SK-N-SH treated with all-trans-retinoic acid at 6 μM for 48 hours (cell line): ENCODE results near the gene GJA9.

Experiments used
- ATAC-seq: fragments of 200-7000 bp; cut with Tn5 transposase; 3 replicates; pipeline ENCODE4 v1.9.1; 2020; ENCODE audit warnings: mild to moderate bottlenecking, moderate library complexity
- BACH2 ChIP-seq: fragments of 250-450 bp; sonication (Bioruptor Pico); IDR thresholded peaks from 2 replicates; pipeline ENCODE4 v1.9.0; 2021; ENCODE audit warnings: mild to moderate bottlenecking, borderline replicate concordance
- CREB5 ChIP-seq: fragments of 250-450 bp; sonication (Bioruptor Pico); IDR thresholded peaks from 2 replicates; pipeline ENCODE4 v1.5.1; 2020; ENCODE audit warnings: low read depth, mild to moderate bottlenecking, moderate library complexity
- CSDC2 ChIP-seq: fragments of 250-450 bp; sonication (Bioruptor Pico); IDR thresholded peaks from 2 replicates; pipeline ENCODE4 v1.5.0; 2020; ENCODE audit warnings: mild to moderate bottlenecking, moderate library complexity
- CSRNP3 ChIP-seq: fragments of 250-450 bp; sonication (Bioruptor Pico); IDR thresholded peaks from 2 replicates; pipeline ENCODE4 v1.5.1; 2021; ENCODE audit warnings: mild to moderate bottlenecking, moderate library complexity
- ESRRG ChIP-seq: fragments of 250-450 bp; sonication (Bioruptor Pico); IDR thresholded peaks from 2 replicates; pipeline ENCODE4 v1.6.1; 2021; ENCODE audit warnings: mild to moderate bottlenecking
- GLIS3 ChIP-seq: fragments of 250-450 bp; sonication (Bioruptor Pico); IDR thresholded peaks from 2 replicates; pipeline ENCODE4 v1.5.0; 2020; ENCODE audit warnings: mild to moderate bottlenecking, moderate library complexity
- PATZ1 ChIP-seq: fragments of 250-450 bp; sonication (Bioruptor Pico); IDR thresholded peaks from 2 replicates; pipeline ENCODE4 v1.8.0; 2020; ENCODE audit warnings: mild to moderate bottlenecking, moderate library complexity, borderline replicate concordance
- PPARA ChIP-seq: fragments of 250-450 bp; sonication (Bioruptor Pico); IDR thresholded peaks from 2 replicates; pipeline ENCODE4 v1.5.0; 2020; ENCODE audit warnings: mild to moderate bottlenecking, borderline replicate concordance
- RARB ChIP-seq: fragments of 250-450 bp; sonication (Bioruptor Pico); IDR thresholded peaks from 2 replicates; pipeline ENCODE4 v1.8.0; 2021; ENCODE audit warnings: mild to moderate bottlenecking, moderate library complexity
- SNAI2 ChIP-seq: fragments of 250-450 bp; sonication (Bioruptor Pico); IDR thresholded peaks from 2 replicates; pipeline ENCODE4 v1.5.0; 2020; ENCODE audit warnings: mild to moderate bottlenecking, moderate library complexity
- TOX ChIP-seq: fragments of 250-450 bp; sonication (Bioruptor Pico); IDR thresholded peaks from 2 replicates; pipeline ENCODE4 v1.8.0; 2021; ENCODE audit warnings: mild to moderate bottlenecking, moderate library complexity, borderline replicate concordance
- TSHZ2 ChIP-seq: fragments of 250-450 bp; sonication (Bioruptor Pico); IDR thresholded peaks from 2 replicates; pipeline ENCODE4 v1.5.0; 2020; ENCODE audit warnings: mild to moderate bottlenecking, moderate library complexity
- ZFP3 ChIP-seq: fragments of 250-450 bp; sonication (Bioruptor Pico); IDR thresholded peaks from 2 replicates; pipeline ENCODE4 v1.5.0; 2020; ENCODE audit warnings: mild to moderate bottlenecking, moderate library complexity
- ZFP30 ChIP-seq: fragments of 450-650 bp; formaldehyde crosslinking; IDR thresholded peaks from 2 replicates; pipeline ENCODE4 v1.5.0; 2022; ENCODE audit warnings: mild to moderate bottlenecking, moderate library complexity
- ZNF565 ChIP-seq: fragments of 450-650 bp; formaldehyde crosslinking; conservative IDR thresholded peaks from 2 replicates; pipeline ENCODE4 v1.5.0; 2020; ENCODE audit warnings: low read depth, mild to moderate bottlenecking, moderate library complexity
- ZNF70 ChIP-seq: fragments of 450-650 bp; formaldehyde crosslinking; IDR thresholded peaks from 2 replicates; pipeline ENCODE4 v1.5.0; 2020; ENCODE audit warnings: mild to moderate bottlenecking, moderate library complexity

Gene GJA9

GRCh38 chr1:38870996-38871395, 10.4 kb downstream of the GJA9 start:
- TF ChIP-seq TSHZ2 = no peak
- TF ChIP-seq PPARA = no peak
- TF ChIP-seq CSDC2 (CRISPR knock-in tag) = no peak
- no peak for TF ChIP-seq PATZ1 (CRISPR knock-in tag)
- no peak for TF ChIP-seq BACH2
- ATAC-seq = no peak

GRCh38 chr1:38867208-38867607, 14.2 kb downstream of the GJA9 start:
- TF ChIP-seq ZNF70 (CRISPR knock-in tag) (no peak), GLIS3 (CRISPR knock-in tag) (no peak), CSDC2 (CRISPR knock-in tag) (no peak), ZFP30 (no peak), ESRRG (CRISPR knock-in tag) (no peak), CREB5 (CRISPR knock-in tag) (no peak), PPARA (no peak), CSRNP3 (CRISPR knock-in tag) (no peak), RARB (CRISPR knock-in tag) (no peak), ZFP3 (CRISPR knock-in tag) (no peak), TSHZ2 (no peak), SNAI2 (CRISPR knock-in tag) (no peak)
- TF ChIP-seq, all 23 proteins: peak for 0

GRCh38 chr1:38865112-38865715, 16.2 kb downstream of the GJA9 start:
- TF ChIP-seq TOX (CRISPR knock-in tag) = no peak
- no peak for TF ChIP-seq ZNF565 (CRISPR knock-in tag)
- TF ChIP-seq, all 23 proteins: peak for 0
- ATAC-seq = no peak

More at GRCh38 chr1:38867208-38867607, 14.2 kb downstream of the GJA9 start:
- ATAC-seq = no peak

GRCh38 chr1:38860454-38860795, 21.0 kb downstream of the GJA9 start:
- TF ChIP-seq ZNF565 (CRISPR knock-in tag) (no peak), GLIS3 (CRISPR knock-in tag) (no peak)
- peak; percentile 1; the same call in 1 of the 3 replicates for ATAC-seq
